A549 (cell line): ENCODE measurements around the gene PI4K2A. TPM values are rescaled to one million over a fixed set of nuclear protein-coding genes. Genes with fewer than 3 reads are reported as not detected.
"Not testable (repeated sequence)": the region's sequence is repeated elsewhere in the genome, so short reads cannot be mapped to it uniquely, and the experiment has no call there.

Experiments used
- ATAC-seq, 2 experiments: fragments of 200-7000 bp in 1 of 2; fragments of >200 bp in 1 of 2; cut with Nextera tagmentation in 1 of 2; cut with Tn5 transposase in 1 of 2; 3 replicates each; pipeline versions ENCODE4 v1.8.0 to v1.9.1; 2018 to 2020; ENCODE audit warnings: mild to moderate bottlenecking in 1 of 2, moderate library complexity in 1 of 2
- CTCF ChIA-PET: fragments of 300-600 bp; sonication (Branson Sonifier 250); formaldehyde crosslinking; extraction: SDS; loops from one replicate; lab custom pipeline; 2021; ENCODE audit warnings: antibody characterized with exemption, inconsistent platforms; lab: Yijun Ruan, JAX
- POLR2A ChIA-PET: fragments of 350-600 bp; formaldehyde crosslinking; extraction: SDS; loops from one replicate; lab custom pipeline; 2021; ENCODE audit warnings: antibody characterized with exemption, inconsistent platforms; lab: Yijun Ruan, JAX
- DNase-seq, 2 experiments: peaks; one replicate each; pipeline versions ENCODE4 v3.0.0 to v3.0.0-alpha.2; 2011 to 2016; ENCODE audit warnings: low read depth in 1 of 2, low spot score in 1 of 2
- FAIRE-seq: peaks from 2 replicates; lab custom pipeline; 2011; peaks lifted over from hg19 to GRCh38; lab: Jason Lieb, UNC
- H3K27ac ChIP-seq, 2 experiments: fragments of >200 bp; sonication (Bioruptor Twin); formaldehyde crosslinking; 3 replicates each; pipeline ENCODE4 v1.5.1; 2016 to 2017
- H3K4me1 ChIP-seq: fragments of >200 bp; sonication (Bioruptor Twin); formaldehyde crosslinking; 3 replicates; pipeline ENCODE4 v1.6.1; 2016
- H3K4me2 ChIP-seq: fragments of >200 bp; sonication (Bioruptor Twin); formaldehyde crosslinking; 3 replicates; pipeline ENCODE4 v1.6.1; 2016
- H3K4me3 ChIP-seq: fragments of >200 bp; sonication (Bioruptor Twin); formaldehyde crosslinking; 3 replicates; pipeline ENCODE4 v1.5.1; 2016
- H3K9me3 ChIP-seq: fragments of >200 bp; sonication (Bioruptor Twin); formaldehyde crosslinking; 3 replicates; pipeline ENCODE4 v1.6.1; 2016
- CBX8 ChIP-seq: fragments of 200-600 bp; sonication (generic); IDR thresholded peaks from 2 replicates; pipeline ENCODE4 v1.6.1; 2016
- CEBPB ChIP-seq, 2 experiments: fragments of >200 bp in 1 of 2; sonication (Bioruptor Twin) in 1 of 2; formaldehyde crosslinking in 1 of 2; IDR thresholded peaks; 2 replicates each; pipeline ENCODE4 v1.6.1; 2012 to 2016
- CHD2 ChIP-seq: fragments of 150-350 bp; IDR thresholded peaks from 2 replicates; pipeline ENCODE4 v1.6.1; 2014; ENCODE audit warnings: low read length; ENCODE audit not compliant: partially characterized antibody
- FOSL2 ChIP-seq, 2 experiments: fragments of 450-650 bp in 1 of 2; fragments of >200 bp in 1 of 2; sonication (Bioruptor Twin) in 1 of 2; formaldehyde crosslinking; IDR thresholded peaks; 2 replicates each; pipeline versions ENCODE4 v1.5.0 to v1.6.1; 2016 to 2020; ENCODE audit warnings: mild to moderate bottlenecking in 1 of 2, moderate library complexity in 1 of 2
- HMGXB4 ChIP-seq: fragments of 250-450 bp; sonication (Bioruptor Pico); IDR thresholded peaks from 2 replicates; pipeline ENCODE4 v1.5.0; 2021; ENCODE audit warnings: mild to moderate bottlenecking, moderate library complexity, borderline replicate concordance
- MAFK ChIP-seq: fragments of 450-650 bp; IDR thresholded peaks from 2 replicates; pipeline ENCODE4 v1.6.1; 2014; ENCODE audit not compliant: partially characterized antibody
- MAX ChIP-seq: IDR thresholded peaks from 2 replicates; pipeline ENCODE4 v1.6.1; 2012
- RAD21 ChIP-seq, 2 experiments: fragments of >200 bp in 1 of 2; sonication (Bioruptor Twin) in 1 of 2; formaldehyde crosslinking in 1 of 2; IDR thresholded peaks in 1 of 2; conservative IDR thresholded peaks in 1 of 2; 2 replicates in 1 of 2; 3 replicates in 1 of 2; pipeline ENCODE4 v1.6.1; 2012 to 2018; ENCODE audit warnings: inconsistent platforms in 1 of 2
- TFCP2L1 ChIP-seq: fragments of 250-450 bp; sonication (Bioruptor Pico); IDR thresholded peaks from 2 replicates; pipeline ENCODE4 v1.5.0; 2021; ENCODE audit warnings: mild to moderate bottlenecking
- WGBS: methylation state at CpG from one replicate; pipeline ENCODE4 v1.1.6; 2017; ENCODE audit errors: missing lambda C conversion rate; 5-methylcytosine and 5-hydroxymethylcytosine counted together
- polyA plus RNA-seq, 4 experiments: library from polyadenylated mRNA; depleted of rRNA in 3 of 4; stranded (reverse); fragments of >200 nt; fragmentation: RNase III in 1 of 4; extraction: RNeasy Plus Mini Kit Qiagen cat#74134 plus additional on column Dnase treatment in 1 of 4; gene quantifications; 2 replicates in 3 of 4; 3 replicates in 1 of 4; pipeline ENCODE4 v1.2.3, GENCODE V29; 2011 to 2017

The PI4K2A gene
- polyA plus RNA-seq, 2 of the 4 experiments (the other 2 are of a cell fraction), result 16.6 TPM

- peaks cover 49% of the 10 kb centered on the region for H3K4me1 ChIP-seq
- H3K27ac ChIP-seq, result peak overlapping the region; percentile 85 to 94
- ChIA-PET POLR2A (interaction anchor here (1.0 kb wide), 1 partner anchor 26 kb away, joined by 4 read pairs; no protein-coding TSS in a partner anchor), CTCF (interaction anchor here (1.0 to 37.6 kb wide), 9 partner anchors 8 to 111 kb away, joined by 3 to 1127 read pairs (median 5); partner anchors contain the start of genes ANKRD2, MARVELD1 and ZFYVE27)
- DNase-seq, result peak; percentile 40 to 47
- H3K4me2 ChIP-seq, result peak overlapping the region; percentile 84
- TF ChIP-seq MAFK (no peak), CHD2 (no peak), MAX (no peak), TFCP2L1 (CRISPR knock-in tag) (0 out of 2 replicates have a peak, but pooled peaks have one; percentile 25), HMGXB4 (no peak)
- peak overlapping the region; percentile 92 for H3K4me3 ChIP-seq
- 26% methylated on average over 9 of the region's 9 CpGs for WGBS
- no peak; a peak in 1 of 6 replicates for ATAC-seq
- H3K9me3 ChIP-seq, result no peaks in the 10 kb centered on the region
- no peak for FAIRE-seq
Observed at GRCh38 chr10:97683556-97684367, 43.3 kb downstream of the PI4K2A start.

GRCh38 chr10:97684368-97684713 lies 43.9 kb downstream of the PI4K2A start:
- FAIRE-seq, DNase-seq, H3K9me3 ChIP-seq, ATAC-seq: not testable (repeated sequence)
- WGBS, result 20% methylated on average over 7 of the region's 7 CpGs
- Histone ChIP-seq H3K4me2 (peak overlapping the region; percentile 84), H3K27ac (peak overlapping the region; percentile 85 to 94), H3K4me1 (peaks cover 55% of the 10 kb centered on the region), H3K4me3 (peak overlapping the region; percentile 92)
- POLR2A ChIA-PET, result interaction anchor here (0.7 to 1.0 kb wide), 3 partner anchors 14 to 25 kb away, joined by 4 to 7 read pairs (median 6); no protein-coding TSS in a partner anchor
- TF ChIP-seq CEBPB (IDR thresholded peaks at IDR 0.05), result peak; percentile 40 to 54; a peak in 2 of 4 replicates
- CTCF ChIA-PET, result interaction anchor here (1.0 to 37.6 kb wide), 9 partner anchors 8 to 112 kb away, joined by 3 to 1127 read pairs (median 5); partner anchors contain the start of genes ANKRD2, MARVELD1 and ZFYVE27

- Histone ChIP-seq H3K4me1 (peaks cover 61% of the 10 kb centered on the region), H3K4me2 (peak overlapping the region; percentile 84)
- 3% methylated on average over 5 of the region's 5 CpGs for WGBS
- TF ChIP-seq FOSL2 (IDR thresholded peaks at IDR 0.05), result no peak
- peak; percentile 58 for TF ChIP-seq FOSL2 (CRISPR knock-in tag; IDR thresholded peaks at IDR 0.05)
- no peak for TF ChIP-seq RAD21 (conservative IDR thresholded peaks at IDR 0.05 in 1 of 2, IDR thresholded peaks at IDR 0.05 in 1 of 2)
- peak; percentile 29 to 44; a peak in 2 of 4 replicates for TF ChIP-seq CEBPB (IDR thresholded peaks at IDR 0.05)
- TF ChIP-seq, all 56 proteins: peak for 2
- no peak for FAIRE-seq
- Histone ChIP-seq H3K27ac (peak overlapping the region; percentile 85 to 94), H3K4me3 (peak overlapping the region; percentile 92), H3K9me3 (no peaks in the 10 kb centered on the region)
- ATAC-seq, result no peak
- POLR2A ChIA-PET, result interaction anchor here (0.6 to 0.7 kb wide), 3 partner anchors 13 to 27 kb away, joined by 4 to 7 read pairs (median 6); no protein-coding TSS in a partner anchor
- CTCF ChIA-PET, result interaction anchor here (1.2 to 37.6 kb wide), 3 partner anchors 9 to 113 kb away, joined by 5 to 1127 read pairs (median 94); partner anchors contain the start of genes ANKRD2, MARVELD1 and ZFYVE27
- DNase-seq, result no peak
Observed at GRCh38 chr10:97684866-97685394, 44.5 kb downstream of the PI4K2A start.

GRCh38 chr10:97685395-97685958 lies 45.0 kb downstream of the PI4K2A start:
- FAIRE-seq (no peak), DNase-seq (peak; percentile 76 to 79), ATAC-seq (peak; percentile 31 to 52; a peak in 4 of 6 replicates)
- H3K27ac ChIP-seq, result peak overlapping the region; percentile 85 to 94
- H3K4me1 ChIP-seq, result peaks cover 67% of the 10 kb centered on the region
- POLR2A ChIA-PET, result interaction anchor here (0.6 to 3.2 kb wide), 4 partner anchors 17 to 50 kb away, joined by 4 to 53 read pairs (median 36); partner anchors contain the start of genes MARVELD1 and ZFYVE27
- peak overlapping the region; percentile 84 for H3K4me2 ChIP-seq
- no peaks in the 10 kb centered on the region for H3K9me3 ChIP-seq
- H3K4me3 ChIP-seq, result peak overlapping the region; percentile 92
- 0% methylated on average over 2 of the region's 2 CpGs for WGBS
- CTCF ChIA-PET, result interaction anchor here (1.4 to 37.6 kb wide), 3 partner anchors 9 to 33 kb away, joined by 5 to 1127 read pairs (median 94); partner anchors contain the start of genes MARVELD1 and ZFYVE27
- no peak for TF ChIP-seq CBX8
- TF ChIP-seq CEBPB (IDR thresholded peaks at IDR 0.05), result 0 out of 4 replicates have a peak, but pooled peaks of 1 of the 2 experiments have one; percentile 2
